WTC11 (cell line): ENCODE results near the gene OBSL1.

Source experiments
- FOXP4 ChIP-seq: sonication (generic); formaldehyde crosslinking; IDR thresholded peaks from 2 replicates; pipeline ENCODE4 v1.8.0; 2022; ENCODE audit warnings: mild to moderate bottlenecking, missing genetic modification reagents
- MAX ChIP-seq: sonication (generic); formaldehyde crosslinking; IDR thresholded peaks from 2 replicates; pipeline ENCODE4 v1.8.0; 2022; ENCODE audit warnings: mild to moderate bottlenecking, missing genetic modification reagents
- SMAD3 ChIP-seq: sonication (generic); formaldehyde crosslinking; IDR thresholded peaks from 2 replicates; pipeline ENCODE4 v1.8.0; 2022; ENCODE audit warnings: missing genetic modification reagents, mild to moderate bottlenecking, borderline replicate concordance
- TF ChIP-seq, protein P1 (sequence below): sonication (generic); formaldehyde crosslinking; IDR thresholded peaks from 2 replicates; pipeline ENCODE4 v1.8.1; 2023; ENCODE audit warnings: mild to moderate bottlenecking, missing genetic modification reagents, moderate library complexity
- TF ChIP-seq, protein P2 (sequence below): fragments of 250-450 bp; sonication (Bioruptor Pico); IDR thresholded peaks from 2 replicates; pipeline ENCODE4 v1.9.0; 2021; ENCODE audit warnings: mild to moderate bottlenecking
- TF ChIP-seq, protein P3 (sequence below): fragments of 200-600 bp; IDR thresholded peaks from 2 replicates; pipeline ENCODE4 v1.8.0; 2022; ENCODE audit warnings: antibody characterized with exemption
- TF ChIP-seq, protein P4 (sequence below): sonication (generic); formaldehyde crosslinking; IDR thresholded peaks from 2 replicates; pipeline ENCODE4 v1.8.0; 2022; ENCODE audit warnings: missing genetic modification reagents
- TF ChIP-seq, protein P5 (sequence below): sonication (generic); formaldehyde crosslinking; conservative IDR thresholded peaks from 2 replicates; pipeline ENCODE4 v1.8.1; 2023; ENCODE audit warnings: mild to moderate bottlenecking, low read depth, missing genetic modification reagents, moderate library complexity

- TF ChIP-seq, protein P1, sequence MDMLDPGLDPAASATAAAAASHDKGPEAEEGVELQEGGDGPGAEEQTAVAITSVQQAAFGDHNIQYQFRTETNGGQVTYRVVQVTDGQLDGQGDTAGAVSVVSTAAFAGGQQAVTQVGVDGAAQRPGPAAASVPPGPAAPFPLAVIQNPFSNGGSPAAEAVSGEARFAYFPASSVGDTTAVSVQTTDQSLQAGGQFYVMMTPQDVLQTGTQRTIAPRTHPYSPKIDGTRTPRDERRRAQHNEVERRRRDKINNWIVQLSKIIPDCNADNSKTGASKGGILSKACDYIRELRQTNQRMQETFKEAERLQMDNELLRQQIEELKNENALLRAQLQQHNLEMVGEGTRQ: no peak
- TF ChIP-seq SMAD3 (CRISPR knock-in tag) (no peak), MAX (CRISPR knock-in tag) (no peak), FOXP4 (CRISPR knock-in tag) (no peak)
- TF ChIP-seq, protein P2, sequence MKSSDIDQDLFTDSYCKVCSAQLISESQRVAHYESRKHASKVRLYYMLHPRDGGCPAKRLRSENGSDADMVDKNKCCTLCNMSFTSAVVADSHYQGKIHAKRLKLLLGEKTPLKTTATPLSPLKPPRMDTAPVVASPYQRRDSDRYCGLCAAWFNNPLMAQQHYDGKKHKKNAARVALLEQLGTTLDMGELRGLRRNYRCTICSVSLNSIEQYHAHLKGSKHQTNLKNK (CRISPR knock-in tag): no peak
- TF ChIP-seq, protein P3, sequence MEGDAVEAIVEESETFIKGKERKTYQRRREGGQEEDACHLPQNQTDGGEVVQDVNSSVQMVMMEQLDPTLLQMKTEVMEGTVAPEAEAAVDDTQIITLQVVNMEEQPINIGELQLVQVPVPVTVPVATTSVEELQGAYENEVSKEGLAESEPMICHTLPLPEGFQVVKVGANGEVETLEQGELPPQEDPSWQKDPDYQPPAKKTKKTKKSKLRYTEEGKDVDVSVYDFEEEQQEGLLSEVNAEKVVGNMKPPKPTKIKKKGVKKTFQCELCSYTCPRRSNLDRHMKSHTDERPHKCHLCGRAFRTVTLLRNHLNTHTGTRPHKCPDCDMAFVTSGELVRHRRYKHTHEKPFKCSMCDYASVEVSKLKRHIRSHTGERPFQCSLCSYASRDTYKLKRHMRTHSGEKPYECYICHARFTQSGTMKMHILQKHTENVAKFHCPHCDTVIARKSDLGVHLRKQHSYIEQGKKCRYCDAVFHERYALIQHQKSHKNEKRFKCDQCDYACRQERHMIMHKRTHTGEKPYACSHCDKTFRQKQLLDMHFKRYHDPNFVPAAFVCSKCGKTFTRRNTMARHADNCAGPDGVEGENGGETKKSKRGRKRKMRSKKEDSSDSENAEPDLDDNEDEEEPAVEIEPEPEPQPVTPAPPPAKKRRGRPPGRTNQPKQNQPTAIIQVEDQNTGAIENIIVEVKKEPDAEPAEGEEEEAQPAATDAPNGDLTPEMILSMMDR: no peak
- TF ChIP-seq, protein P4, sequence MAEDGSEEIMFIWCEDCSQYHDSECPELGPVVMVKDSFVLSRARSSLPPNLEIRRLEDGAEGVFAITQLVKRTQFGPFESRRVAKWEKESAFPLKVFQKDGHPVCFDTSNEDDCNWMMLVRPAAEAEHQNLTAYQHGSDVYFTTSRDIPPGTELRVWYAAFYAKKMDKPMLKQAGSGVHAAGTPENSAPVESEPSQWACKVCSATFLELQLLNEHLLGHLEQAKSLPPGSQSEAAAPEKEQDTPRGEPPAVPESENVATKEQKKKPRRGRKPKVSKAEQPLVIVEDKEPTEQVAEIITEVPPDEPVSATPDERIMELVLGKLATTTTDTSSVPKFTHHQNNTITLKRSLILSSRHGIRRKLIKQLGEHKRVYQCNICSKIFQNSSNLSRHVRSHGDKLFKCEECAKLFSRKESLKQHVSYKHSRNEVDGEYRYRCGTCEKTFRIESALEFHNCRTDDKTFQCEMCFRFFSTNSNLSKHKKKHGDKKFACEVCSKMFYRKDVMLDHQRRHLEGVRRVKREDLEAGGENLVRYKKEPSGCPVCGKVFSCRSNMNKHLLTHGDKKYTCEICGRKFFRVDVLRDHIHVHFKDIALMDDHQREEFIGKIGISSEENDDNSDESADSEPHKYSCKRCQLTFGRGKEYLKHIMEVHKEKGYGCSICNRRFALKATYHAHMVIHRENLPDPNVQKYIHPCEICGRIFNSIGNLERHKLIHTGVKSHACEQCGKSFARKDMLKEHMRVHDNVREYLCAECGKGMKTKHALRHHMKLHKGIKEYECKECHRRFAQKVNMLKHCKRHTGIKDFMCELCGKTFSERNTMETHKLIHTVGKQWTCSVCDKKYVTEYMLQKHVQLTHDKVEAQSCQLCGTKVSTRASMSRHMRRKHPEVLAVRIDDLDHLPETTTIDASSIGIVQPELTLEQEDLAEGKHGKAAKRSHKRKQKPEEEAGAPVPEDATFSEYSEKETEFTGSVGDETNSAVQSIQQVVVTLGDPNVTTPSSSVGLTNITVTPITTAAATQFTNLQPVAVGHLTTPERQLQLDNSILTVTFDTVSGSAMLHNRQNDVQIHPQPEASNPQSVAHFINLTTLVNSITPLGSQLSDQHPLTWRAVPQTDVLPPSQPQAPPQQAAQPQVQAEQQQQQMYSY (CRISPR knock-in tag): no peak
- TF ChIP-seq, protein P5, sequence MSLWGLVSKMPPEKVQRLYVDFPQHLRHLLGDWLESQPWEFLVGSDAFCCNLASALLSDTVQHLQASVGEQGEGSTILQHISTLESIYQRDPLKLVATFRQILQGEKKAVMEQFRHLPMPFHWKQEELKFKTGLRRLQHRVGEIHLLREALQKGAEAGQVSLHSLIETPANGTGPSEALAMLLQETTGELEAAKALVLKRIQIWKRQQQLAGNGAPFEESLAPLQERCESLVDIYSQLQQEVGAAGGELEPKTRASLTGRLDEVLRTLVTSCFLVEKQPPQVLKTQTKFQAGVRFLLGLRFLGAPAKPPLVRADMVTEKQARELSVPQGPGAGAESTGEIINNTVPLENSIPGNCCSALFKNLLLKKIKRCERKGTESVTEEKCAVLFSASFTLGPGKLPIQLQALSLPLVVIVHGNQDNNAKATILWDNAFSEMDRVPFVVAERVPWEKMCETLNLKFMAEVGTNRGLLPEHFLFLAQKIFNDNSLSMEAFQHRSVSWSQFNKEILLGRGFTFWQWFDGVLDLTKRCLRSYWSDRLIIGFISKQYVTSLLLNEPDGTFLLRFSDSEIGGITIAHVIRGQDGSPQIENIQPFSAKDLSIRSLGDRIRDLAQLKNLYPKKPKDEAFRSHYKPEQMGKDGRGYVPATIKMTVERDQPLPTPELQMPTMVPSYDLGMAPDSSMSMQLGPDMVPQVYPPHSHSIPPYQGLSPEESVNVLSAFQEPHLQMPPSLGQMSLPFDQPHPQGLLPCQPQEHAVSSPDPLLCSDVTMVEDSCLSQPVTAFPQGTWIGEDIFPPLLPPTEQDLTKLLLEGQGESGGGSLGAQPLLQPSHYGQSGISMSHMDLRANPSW (CRISPR knock-in tag): no peak
Measured at GRCh38 chr2:219545295-219545942, 25.9 kb downstream of the OBSL1 start.
